IMR-90 (cell line): ENCODE data around the gene ZNF436. TPM values are rescaled to one million over a fixed set of nuclear protein-coding genes. Genes with fewer than 3 reads are reported as not detected.

Experiments used
- ATAC-seq: fragments of 200-7000 bp; cut with Tn5 transposase; 2 replicates; pipeline ENCODE4 v1.9.1; 2020; ENCODE audit warnings: low read depth, mild to moderate bottlenecking, moderate library complexity
- BruUV-seq: library from RNA; stranded (reverse); fragments of 400-500 nt; replicated peaks from 2 replicates; lab custom pipeline; 2021; lab: Mats Ljungman, UMichigan
- CTCF ChIA-PET: fragments of 300-600 bp; formaldehyde crosslinking; extraction: SDS; loops from one replicate; lab custom pipeline; 2021; ENCODE audit warnings: antibody characterized with exemption; lab: Yijun Ruan, JAX
- POLR2A ChIA-PET: fragments of 300-600 bp; sonication (Branson Sonifier 250); formaldehyde crosslinking; loops from one replicate; lab custom pipeline; 2022; ENCODE audit warnings: antibody characterized with exemption; ENCODE audit not compliant: unreplicated experiment; lab: Charles Lee
- DNase-seq: peaks from one replicate; pipeline ENCODE4 v3.0.0; 2013
- H2AFZ ChIP-seq: replicated peaks from 2 replicates; pipeline ENCODE3; 2013; ENCODE audit warnings: low read length, mild to moderate bottlenecking; ENCODE audit not compliant: poor library complexity
- H2AK5ac ChIP-seq: 2 replicates; pipeline ENCODE4 v1.6.1; 2013; ENCODE audit warnings: low read depth, low read length, inconsistent platforms
- H2AK9ac ChIP-seq: replicated peaks from 2 replicates; pipeline ENCODE3; 2013; ENCODE audit warnings: mild to moderate bottlenecking, low read depth, low read length, moderate library complexity; ENCODE audit not compliant: poor library complexity
- H2BK120ac ChIP-seq: 2 replicates; pipeline ENCODE4 v1.6.1; 2013; ENCODE audit warnings: low read depth, low read length, inconsistent platforms
- H2BK15ac ChIP-seq: 3 replicates; pipeline ENCODE4 v1.6.1; 2013; ENCODE audit warnings: low read depth, low read length, inconsistent platforms
- H2BK20ac ChIP-seq: 2 replicates; pipeline ENCODE4 v1.6.1; 2013; ENCODE audit warnings: low read depth, mild to moderate bottlenecking, inconsistent platforms, low read length, moderate library complexity
- H2BK5ac ChIP-seq: 2 replicates; pipeline ENCODE4 v1.6.1; 2013; ENCODE audit warnings: mild to moderate bottlenecking, low read depth, low read length, inconsistent platforms; ENCODE audit not compliant: poor library complexity, severe bottlenecking
- H3K14ac ChIP-seq: replicated peaks from 2 replicates; pipeline ENCODE4 v1.6.1; 2013; ENCODE audit warnings: low read depth, low read length, inconsistent platforms
- H3K18ac ChIP-seq: 2 replicates; pipeline ENCODE4 v1.6.1; 2013; ENCODE audit warnings: low read depth, low read length, control low read depth
- H3K23ac ChIP-seq: 2 replicates; pipeline ENCODE4 v1.6.1; 2013; ENCODE audit warnings: low read depth, low read length, inconsistent platforms
- H3K27ac ChIP-seq: 2 replicates; pipeline ENCODE4 v1.5.1; 2013; ENCODE audit warnings: mild to moderate bottlenecking, control low read depth, low read length; ENCODE audit not compliant: insufficient read depth
- H3K27me3 ChIP-seq: 2 replicates; pipeline ENCODE4 v1.6.1; 2013; ENCODE audit warnings: low read length; ENCODE audit not compliant: control insufficient read depth, insufficient read depth
- H3K36me3 ChIP-seq: 2 replicates; pipeline ENCODE4 v1.6.1; 2013; ENCODE audit warnings: low read length, mixed read lengths; ENCODE audit not compliant: control insufficient read depth, insufficient read depth
- H3K4ac ChIP-seq: 2 replicates; pipeline ENCODE4 v1.6.1; 2013; ENCODE audit warnings: low read depth, low read length, inconsistent platforms
- H3K4me1 ChIP-seq: 2 replicates; pipeline ENCODE4 v1.6.1; 2013; ENCODE audit warnings: low read length, mixed read lengths; ENCODE audit not compliant: control insufficient read depth, insufficient read depth
- H3K4me2 ChIP-seq: 2 replicates; pipeline ENCODE4 v1.6.1; 2013; ENCODE audit warnings: low read depth, mild to moderate bottlenecking, control low read depth, low read length, moderate library complexity
- H3K4me3 ChIP-seq: 2 replicates; pipeline ENCODE4 v1.5.1; 2013; ENCODE audit warnings: low read depth, mild to moderate bottlenecking, control low read depth, low read length, moderate library complexity; ENCODE audit not compliant: insufficient read depth
- H3K56ac ChIP-seq: 2 replicates; pipeline ENCODE4 v1.6.1; 2013; ENCODE audit warnings: low read length, inconsistent platforms; ENCODE audit not compliant: insufficient read depth; ENCODE audit errors: extremely low read depth
- H3K79me1 ChIP-seq, 2 experiments: 2 replicates each; pipeline ENCODE4 v1.6.1; 2013; ENCODE audit warnings: low read length in 2 of 2, inconsistent platforms in 1 of 2, low read depth in 1 of 2
- H3K9ac ChIP-seq: 2 replicates; pipeline ENCODE4 v1.6.1; 2013; ENCODE audit warnings: low read depth, low read length, control low read depth
- H3K9me1 ChIP-seq: 2 replicates; pipeline ENCODE4 v1.6.1; 2013; ENCODE audit warnings: low read length, inconsistent platforms; ENCODE audit not compliant: insufficient read depth
- H3K9me3 ChIP-seq: 2 replicates; pipeline ENCODE4 v1.6.1; 2013; ENCODE audit warnings: low read length; ENCODE audit not compliant: control insufficient read depth, insufficient read depth
- H4K20me1 ChIP-seq: 2 replicates; pipeline ENCODE4 v1.6.1; 2013; ENCODE audit warnings: low read length, inconsistent platforms; ENCODE audit not compliant: insufficient read depth
- H4K5ac ChIP-seq: 2 replicates; pipeline ENCODE4 v1.6.1; 2013; ENCODE audit warnings: mild to moderate bottlenecking, low read depth, low read length, control low read depth
- H4K8ac ChIP-seq, 2 experiments: 2 replicates each; pipeline ENCODE4 v1.6.1; 2013; ENCODE audit warnings: low read depth in 2 of 2, low read length in 2 of 2, control low read depth in 1 of 2, inconsistent platforms in 1 of 2
- H4K91ac ChIP-seq: 2 replicates; pipeline ENCODE4 v1.6.1; 2013; ENCODE audit warnings: low read depth, low read length, inconsistent platforms; ENCODE audit not compliant: insufficient read depth
- CHD1 ChIP-seq: IDR thresholded peaks from 2 replicates; pipeline ENCODE4 v1.6.1; 2012; ENCODE audit warnings: low read depth, low read length, improper control_type of control experiment
- MAFK ChIP-seq: IDR thresholded peaks from 2 replicates; pipeline ENCODE4 v1.6.1; 2012; ENCODE audit warnings: low read depth, low read length, improper control_type of control experiment
- MXI1 ChIP-seq: IDR thresholded peaks from 2 replicates; pipeline ENCODE4 v1.6.1; 2012; ENCODE audit warnings: low read depth, mild to moderate bottlenecking, low read length, moderate library complexity, borderline replicate concordance
- RAD21 ChIP-seq: IDR thresholded peaks from 2 replicates; pipeline ENCODE4 v1.6.1; 2012; ENCODE audit warnings: low read length, improper control_type of control experiment
- RFX5 ChIP-seq: IDR thresholded peaks from 2 replicates; pipeline ENCODE4 v1.8.0; 2012; ENCODE audit warnings: low read depth, mild to moderate bottlenecking, low read length, moderate library complexity
- WGBS, 2 experiments: methylation state at CpG; one replicate each; pipeline versions ENCODE4 v1.1.5 to v1.1.7; 2013; ENCODE audit warnings: missing lambda C conversion rate in 2 of 2; ENCODE audit not compliant: insufficient read length in 1 of 2; ENCODE audit errors: extremely low coverage in 2 of 2; 5-methylcytosine and 5-hydroxymethylcytosine counted together
- dilution Hi-C: fragments of 300-500 bp; cut with HindIII; formaldehyde crosslinking; loops from one replicate; pipeline ENCODE4 v1.14.3; 2018; ENCODE audit warnings: low sequenced_read_pairs; ENCODE audit not compliant: unreplicated experiment
- in situ Hi-C: fragments of 300-500 bp; cut with MboI; formaldehyde crosslinking; loops from 3 replicates; pipeline ENCODE4 v1.14.3; 2019; ENCODE audit warnings: low sequenced_read_pairs, inconsistent platforms, mixed read lengths
- intact Hi-C: fragments of 100-400 bp; cut with micrococcal nuclease; formaldehyde crosslinking; loops from 2 replicates; pipeline ENCODE4 v1.10.0; 2022
- polyA plus RNA-seq, 3 experiments: library from polyadenylated mRNA; depleted of rRNA; stranded (reverse); fragments of >200 nt; gene quantifications; 2 replicates each; pipeline ENCODE4 v1.2.3, GENCODE V29; 2012; ENCODE audit warnings: low replicate concordance in 1 of 3
- total RNA-seq: library from RNA; depleted of rRNA; stranded (reverse); fragments of >200 nt; gene quantifications from 2 replicates; pipeline ENCODE4 v1.2.3, GENCODE V29; 2012
- TF ChIP-seq, protein P1 (sequence below): fragments of 150-350 bp; IDR thresholded peaks from 2 replicates; pipeline ENCODE4 v1.6.1; 2017; ENCODE audit warnings: mild to moderate bottlenecking, antibody characterized with exemption, low read length, low read depth

The ZNF436 gene
- total and polyA plus RNA-seq, 2 of the 4 experiments (the other 2 are of a cell fraction), result 5.3 to 14.3 TPM

DNA sequence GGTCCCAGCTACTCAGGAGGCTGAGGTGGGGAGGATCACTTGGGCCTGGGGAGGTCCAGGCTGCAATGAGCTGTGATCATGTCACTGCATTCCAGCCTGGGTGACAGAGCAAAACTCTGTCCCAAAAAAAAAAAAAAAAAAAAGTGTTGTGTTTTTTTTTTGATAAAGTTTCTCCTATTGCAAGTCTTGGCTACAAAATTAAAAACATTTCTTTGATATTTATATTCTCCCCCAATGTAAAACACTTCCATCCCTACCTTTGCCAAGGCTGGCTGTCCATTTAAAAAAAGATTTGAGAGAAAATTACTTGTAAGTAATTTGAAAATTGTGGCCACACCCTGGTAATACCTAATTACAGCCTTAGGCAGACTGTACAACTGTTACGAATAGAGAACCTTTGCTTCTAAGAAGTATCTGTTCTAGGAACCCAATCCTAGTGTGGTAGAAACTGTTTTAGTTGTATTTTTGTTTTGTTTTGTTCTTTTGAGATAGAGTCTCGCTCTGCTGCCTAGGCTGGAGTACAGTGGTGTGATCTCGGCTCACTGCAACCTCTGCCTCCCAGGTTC is 11.2 kb downstream of the ZNF436 start:
- ATAC-seq (no peak), DNase-seq (no peak)
- Histone ChIP-seq H3K14ac (no peak overlapping the region), H2AK5ac (no peak overlapping the region), H4K91ac (no peak overlapping the region), H2AK9ac (no peak overlapping the region), H3K79me1 (peaks cover 25% of the 10 kb centered on the region in 2 experiments), H3K9me1 (no peaks in the 10 kb centered on the region), H4K5ac (no peak overlapping the region), H2AFZ (no peak overlapping the region), H3K9me3 (peaks cover 37% of the 10 kb centered on the region), H3K4me2 (no peak overlapping the region), H3K27ac (no peak overlapping the region), H3K4ac (no peak overlapping the region), H3K36me3 (peaks cover 30% of the 10 kb centered on the region), H4K8ac (no peak overlapping the region), H2BK20ac (no peak overlapping the region), H3K4me3 (no peak overlapping the region), H3K27me3 (no peaks in the 10 kb centered on the region), H3K9ac (no peak overlapping the region), H2BK5ac (no peak overlapping the region), H3K56ac (no peak overlapping the region), H3K18ac (no peak overlapping the region), H2BK15ac (no peak overlapping the region), H2BK120ac (no peak overlapping the region), H3K4me1 (no peaks in the 10 kb centered on the region), H3K23ac (no peak overlapping the region), H4K20me1 (no peaks in the 10 kb centered on the region)
- POLR2A ChIA-PET, result no interaction called here
- dilution Hi-C loops, result no loop called here
- in situ Hi-C loops, result no loop called here
- WGBS, 2 experiments, result no CpG with 5 or more reads among the region's 3 CpGs
- no TSS peak for BruUV-seq
- CTCF ChIA-PET, result interaction anchor here (0.7 kb wide), 1 partner anchor 382 kb away, joined by 3 read pairs; no protein-coding TSS in a partner anchor
- intact Hi-C loops, result no loop called here
- TF ChIP-seq CHD1, result no peak
- no peak for TF ChIP-seq MAFK
- TF ChIP-seq, protein P1, sequence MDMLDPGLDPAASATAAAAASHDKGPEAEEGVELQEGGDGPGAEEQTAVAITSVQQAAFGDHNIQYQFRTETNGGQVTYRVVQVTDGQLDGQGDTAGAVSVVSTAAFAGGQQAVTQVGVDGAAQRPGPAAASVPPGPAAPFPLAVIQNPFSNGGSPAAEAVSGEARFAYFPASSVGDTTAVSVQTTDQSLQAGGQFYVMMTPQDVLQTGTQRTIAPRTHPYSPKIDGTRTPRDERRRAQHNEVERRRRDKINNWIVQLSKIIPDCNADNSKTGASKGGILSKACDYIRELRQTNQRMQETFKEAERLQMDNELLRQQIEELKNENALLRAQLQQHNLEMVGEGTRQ, result no peak
- no peak for TF ChIP-seq RAD21
- no peak for TF ChIP-seq RFX5
- TF ChIP-seq MXI1, result no peak
